OCI-LY7 (cell line): ENCODE data around the gene RBM5. TPM values are rescaled to one million over a fixed set of nuclear protein-coding genes. Genes with fewer than 3 reads are reported as not detected.
"Not testable (repeated sequence)": the region's sequence is repeated elsewhere in the genome, so short reads cannot be mapped to it uniquely, and the experiment has no call there.

Experiments
- BruUV-seq: library from RNA; stranded (reverse); fragments of 400-500 nt; replicated peaks from 2 replicates; lab custom pipeline; 2021; lab: Mats Ljungman, UMichigan
- CTCF ChIA-PET: fragments of 300-600 bp; sonication (Branson Sonifier 250); formaldehyde crosslinking; loops from one replicate; lab custom pipeline; 2022; ENCODE audit warnings: antibody characterized with exemption; ENCODE audit not compliant: unreplicated experiment; lab: Charles Lee
- POLR2A ChIA-PET: fragments of 300-600 bp; sonication (Branson Sonifier 250); formaldehyde crosslinking; loops from one replicate; lab custom pipeline; 2022; ENCODE audit warnings: antibody characterized with exemption; lab: Charles Lee
- DNase-seq: peaks from one replicate; pipeline ENCODE4 v3.0.0-alpha.2; 2015; ENCODE audit warnings: low spot score
- H2AFZ ChIP-seq: fragments of 200-600 bp; sonication (generic), shearing (Covaris generic); 2 replicates; pipeline ENCODE4 v1.6.1; 2014; ENCODE audit warnings: mild to moderate bottlenecking, antibody characterized with exemption, low read length, moderate library complexity
- H3K27ac ChIP-seq: fragments of 200-600 bp; sonication (generic); 2 replicates; pipeline ENCODE4 v1.5.1; 2014; ENCODE audit warnings: mixed run types, low read depth, mild to moderate bottlenecking, moderate library complexity, low read length, inconsistent platforms; ENCODE audit not compliant: poor library complexity, severe bottlenecking
- H3K36me3 ChIP-seq: fragments of 200-600 bp; sonication (generic); 2 replicates; pipeline ENCODE4 v1.6.1; 2014; ENCODE audit warnings: mild to moderate bottlenecking, antibody characterized with exemption, low read length, moderate library complexity, mixed read lengths; ENCODE audit not compliant: insufficient read depth
- H3K4me1 ChIP-seq: fragments of 200-600 bp; sonication (generic); 2 replicates; pipeline ENCODE4 v1.5.1; 2014; ENCODE audit warnings: mild to moderate bottlenecking, low read length; ENCODE audit not compliant: insufficient read depth, poor library complexity, severe bottlenecking
- H3K4me2 ChIP-seq: fragments of 200-600 bp; sonication (generic); 2 replicates; pipeline ENCODE4 v1.6.1; 2014; ENCODE audit warnings: mild to moderate bottlenecking, low read length
- H3K4me3 ChIP-seq: fragments of 200-600 bp; sonication (generic); 2 replicates; pipeline ENCODE4 v1.5.1; 2014; ENCODE audit warnings: mild to moderate bottlenecking, low read depth, low read length; ENCODE audit not compliant: poor library complexity, severe bottlenecking
- H3K79me2 ChIP-seq: fragments of 200-600 bp; sonication (generic); 2 replicates; pipeline ENCODE4 v1.6.1; 2016; ENCODE audit warnings: low read depth, mild to moderate bottlenecking, low read length, moderate library complexity, mixed read lengths; ENCODE audit not compliant: insufficient read depth
- H3K9me2 ChIP-seq: fragments of 200-600 bp; sonication (generic); 2 replicates; pipeline ENCODE4 v1.6.1; 2016; ENCODE audit warnings: mild to moderate bottlenecking, low read length, mixed read lengths; ENCODE audit not compliant: insufficient read depth
- H3K9me3 ChIP-seq: fragments of 200-600 bp; sonication (generic); 2 replicates; pipeline ENCODE4 v1.6.1; 2014; ENCODE audit warnings: mild to moderate bottlenecking, mixed run types, low read length, mixed read lengths
- H4K20me1 ChIP-seq: fragments of 200-600 bp; sonication (generic); 2 replicates; pipeline ENCODE4 v1.6.1; 2014; ENCODE audit warnings: mild to moderate bottlenecking, antibody characterized with exemption, low read length, moderate library complexity, mixed read lengths; ENCODE audit not compliant: insufficient read depth
- EZH2phosphoT487 ChIP-seq: fragments of 200-600 bp; sonication (generic); IDR thresholded peaks from 2 replicates; pipeline ENCODE4 v1.6.1; 2018; ENCODE audit warnings: low read depth, borderline replicate concordance, mild to moderate bottlenecking, mixed run types, antibody characterized with exemption, low read length, moderate library complexity, mixed read lengths
- intact Hi-C: fragments of 100-400 bp; cut with micrococcal nuclease; formaldehyde crosslinking; loops from one replicate; pipeline ENCODE4 v1.10.0; 2022; ENCODE audit not compliant: unreplicated experiment
- total RNA-seq, 2 experiments: library from RNA; depleted of rRNA in 1 of 2; stranded (reverse); fragments of >200 nt in 1 of 2; shearing (Covaris generic) in 1 of 2; gene quantifications; 2 replicates each; pipeline ENCODE4 v1.2.3, GENCODE V29; 2014 to 2022
- TF ChIP-seq, protein P1 (sequence below): fragments of 200-600 bp; sonication (generic); conservative IDR thresholded peaks from 2 replicates; pipeline ENCODE4 v1.5.1; 2014; ENCODE audit warnings: mild to moderate bottlenecking, antibody characterized with exemption, low read length, moderate library complexity, mixed read lengths

The RBM5 gene
- total RNA-seq, 2 experiments from 2014 or later, result 139 to 197 TPM

DNA sequence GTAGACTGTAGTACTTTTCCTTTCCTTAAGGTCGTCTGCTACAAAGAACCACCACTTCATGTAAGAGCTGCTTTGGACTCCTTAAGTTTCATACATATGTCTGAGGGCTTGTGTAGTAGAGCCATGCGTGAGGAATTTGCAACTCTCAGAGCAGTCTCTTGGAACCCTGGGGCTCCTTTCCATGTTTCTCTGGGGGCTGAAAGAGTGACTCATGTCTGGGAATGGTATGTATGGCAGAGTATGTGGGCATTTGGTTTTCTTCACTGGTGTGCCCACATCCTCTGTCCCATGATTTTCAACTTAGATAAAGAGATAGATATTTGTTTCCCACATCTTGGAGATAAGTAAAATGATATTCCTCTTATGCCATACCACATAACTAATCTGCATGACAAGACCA lies 20.6 kb upstream of the RBM5 start:
- no peak overlapping the region for H2AFZ ChIP-seq
- no TSS peak for BruUV-seq

DNA sequence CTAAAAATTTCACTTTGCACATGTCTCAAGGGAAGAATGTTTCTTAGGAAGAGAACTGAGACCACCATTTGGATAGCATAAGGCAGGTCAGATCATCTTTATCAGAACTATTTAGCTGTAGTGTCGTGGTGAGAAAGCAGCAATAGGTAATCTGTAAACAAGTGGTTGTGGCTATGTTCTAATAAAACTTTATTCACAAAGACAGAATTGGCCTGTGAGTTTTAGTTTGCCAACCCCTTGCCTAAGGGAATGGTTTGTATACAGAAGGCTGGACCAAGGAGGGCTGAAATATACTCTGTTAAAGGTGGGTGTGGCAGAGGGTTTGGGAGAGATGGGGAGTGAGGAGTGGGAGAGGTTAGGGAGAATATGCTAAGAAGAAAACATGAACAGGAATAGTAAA lies 10.6 kb upstream of the RBM5 start:
- Histone ChIP-seq H4K20me1 (no peaks in the 10 kb centered on the region), H3K36me3 (peaks cover 56% of the 10 kb centered on the region), H3K4me3 (no peak overlapping the region), H3K27ac (no peak overlapping the region), H3K79me2 (no peaks in the 10 kb centered on the region), H3K9me2 (no peaks in the 10 kb centered on the region), H2AFZ (no peak overlapping the region), H3K4me2 (no peak overlapping the region), H3K4me1 (no peaks in the 10 kb centered on the region), H3K9me3 (no peaks in the 10 kb centered on the region)
- DNase-seq, result no peak
- intact Hi-C loops, result no loop called here
- no peak for TF ChIP-seq EZH2phosphoT487
- TF ChIP-seq, protein P1, sequence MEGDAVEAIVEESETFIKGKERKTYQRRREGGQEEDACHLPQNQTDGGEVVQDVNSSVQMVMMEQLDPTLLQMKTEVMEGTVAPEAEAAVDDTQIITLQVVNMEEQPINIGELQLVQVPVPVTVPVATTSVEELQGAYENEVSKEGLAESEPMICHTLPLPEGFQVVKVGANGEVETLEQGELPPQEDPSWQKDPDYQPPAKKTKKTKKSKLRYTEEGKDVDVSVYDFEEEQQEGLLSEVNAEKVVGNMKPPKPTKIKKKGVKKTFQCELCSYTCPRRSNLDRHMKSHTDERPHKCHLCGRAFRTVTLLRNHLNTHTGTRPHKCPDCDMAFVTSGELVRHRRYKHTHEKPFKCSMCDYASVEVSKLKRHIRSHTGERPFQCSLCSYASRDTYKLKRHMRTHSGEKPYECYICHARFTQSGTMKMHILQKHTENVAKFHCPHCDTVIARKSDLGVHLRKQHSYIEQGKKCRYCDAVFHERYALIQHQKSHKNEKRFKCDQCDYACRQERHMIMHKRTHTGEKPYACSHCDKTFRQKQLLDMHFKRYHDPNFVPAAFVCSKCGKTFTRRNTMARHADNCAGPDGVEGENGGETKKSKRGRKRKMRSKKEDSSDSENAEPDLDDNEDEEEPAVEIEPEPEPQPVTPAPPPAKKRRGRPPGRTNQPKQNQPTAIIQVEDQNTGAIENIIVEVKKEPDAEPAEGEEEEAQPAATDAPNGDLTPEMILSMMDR, result no peak
- POLR2A ChIA-PET, result interaction anchor here (0.9 kb wide), 1 partner anchor 49 kb away, joined by 3 read pairs; no protein-coding TSS in a partner anchor
- CTCF ChIA-PET, result no interaction called here
- no TSS peak for BruUV-seq

More for the DNA sequence above, 20.6 kb upstream of the RBM5 start:
- no peak overlapping the region for H3K4me2 ChIP-seq
- no peaks in the 10 kb centered on the region for H3K9me3 ChIP-seq
- CTCF ChIA-PET, result interaction anchor here (0.6 kb wide), 1 partner anchor 140 kb away, joined by 3 read pairs; no protein-coding TSS in a partner anchor
- no peak overlapping the region for H3K27ac ChIP-seq
- H3K4me1 ChIP-seq, result no peaks in the 10 kb centered on the region
- H4K20me1 ChIP-seq, result no peaks in the 10 kb centered on the region
- no peaks in the 10 kb centered on the region for H3K9me2 ChIP-seq
- POLR2A ChIA-PET, result interaction anchor here (0.5 to 0.6 kb wide), 3 partner anchors 8 to 109 kb away, joined by 3 read pairs; no protein-coding TSS in a partner anchor
- no peak overlapping the region for H3K4me3 ChIP-seq
- no peaks in the 10 kb centered on the region for H3K79me2 ChIP-seq
- peaks cover 97% of the 10 kb centered on the region for H3K36me3 ChIP-seq
- DNase-seq, result no peak
- no peak for TF ChIP-seq EZH2phosphoT487
- TF ChIP-seq, protein P1, result no peak
- intact Hi-C loops, result no loop called here

DNA sequence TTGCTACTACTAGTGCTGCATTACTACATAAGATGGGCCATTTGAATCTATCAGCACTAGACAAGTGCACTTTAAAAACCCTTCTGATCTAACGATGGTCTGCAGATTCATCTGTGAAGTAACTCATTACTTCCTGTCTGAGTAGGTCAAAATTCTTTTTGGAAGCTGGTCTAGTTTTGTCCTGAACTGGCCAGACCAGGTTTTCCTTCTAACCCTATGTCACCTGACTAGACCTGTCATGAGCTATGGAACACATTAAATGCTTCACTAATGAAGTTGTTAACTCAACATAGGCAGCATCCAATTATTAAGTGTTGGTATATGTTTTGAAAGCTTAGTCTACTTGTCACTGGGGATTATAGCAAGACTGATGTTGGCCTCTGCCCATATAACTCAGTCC lies 10.1 kb upstream of the RBM5 start:
- ChIA-PET CTCF (no interaction called here), POLR2A (interaction anchor here (0.6 to 1.1 kb wide), 3 partner anchors 8 to 1092 kb away, joined by 3 to 7 read pairs (median 3); no protein-coding TSS in a partner anchor)
- Histone ChIP-seq H3K27ac (no peak overlapping the region), H3K36me3 (peaks cover 51% of the 10 kb centered on the region), H3K4me1 (no peaks in the 10 kb centered on the region), H3K4me2 (no peak overlapping the region), H3K79me2 (no peaks in the 10 kb centered on the region), H4K20me1 (no peaks in the 10 kb centered on the region), H3K4me3 (no peak overlapping the region), H3K9me3 (no peaks in the 10 kb centered on the region), H3K9me2 (no peaks in the 10 kb centered on the region), H2AFZ (no peak overlapping the region)
- intact Hi-C loops, result no loop called here
- TF ChIP-seq, protein P1, result no peak
- TF ChIP-seq EZH2phosphoT487, result no peak
- DNase-seq, result no peak
- BruUV-seq, result TSS peak; percentile 64

DNA sequence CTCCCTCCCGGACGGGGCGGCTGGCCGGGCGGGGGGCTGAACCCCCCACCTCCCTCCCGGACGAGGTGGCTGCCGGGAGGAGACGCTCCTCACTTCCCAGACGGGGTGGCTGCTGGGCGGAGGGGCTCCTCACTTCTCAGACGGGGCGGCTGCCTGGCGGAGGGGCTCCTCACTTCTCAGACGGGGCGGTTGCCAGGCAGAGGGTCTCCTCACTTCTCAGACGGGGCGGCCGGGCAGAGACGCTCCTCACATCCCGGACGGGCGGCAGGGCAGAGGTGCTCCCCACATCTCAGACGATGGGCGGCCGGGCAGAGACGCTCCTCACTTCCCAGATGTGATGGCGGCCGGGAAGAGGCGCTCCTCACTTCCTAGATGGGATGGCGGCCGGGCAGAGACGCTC lies 3.8 kb upstream of the RBM5 start:
- H3K36me3 ChIP-seq, H3K9me3 ChIP-seq, CTCF ChIA-PET, H3K4me3 ChIP-seq, H4K20me1 ChIP-seq, H3K9me2 ChIP-seq, H3K4me1 ChIP-seq, H3K4me2 ChIP-seq, POLR2A ChIA-PET, DNase-seq, H3K27ac ChIP-seq, BruUV-seq, H2AFZ ChIP-seq: not testable (repeated sequence)
- intact Hi-C loops, result loop anchor here (5.0 kb wide), 1 partner anchor 143 kb away; the partner anchor contains the start of gene RBM6
- peaks cover 12% of the 10 kb centered on the region for H3K79me2 ChIP-seq
